ENCODE measurements around the gene ZC3H13.

DNA sequence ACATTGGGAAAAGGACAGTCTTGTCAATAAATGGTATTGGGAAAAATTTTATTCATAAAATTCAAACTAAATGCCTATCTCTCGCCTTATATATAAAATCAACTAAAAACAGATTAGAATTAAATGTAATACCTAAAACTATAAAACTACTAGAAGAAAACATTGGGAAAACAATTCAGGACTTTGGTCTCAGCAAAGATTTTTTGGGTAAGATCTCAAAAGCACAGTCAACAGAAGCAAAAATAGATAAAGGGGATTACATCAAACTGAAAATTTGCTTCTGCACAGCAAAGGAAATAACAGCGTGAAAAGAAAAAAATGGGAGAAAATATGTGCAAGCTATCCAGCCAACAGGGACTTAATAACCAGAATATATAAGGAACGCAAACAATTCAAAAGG lies 24.3 kb upstream of the ZC3H13 start:
- TF ChIP-seq POLR2A (IDR thresholded peaks at IDR 0.05) = no peak
- TF ChIP-seq, protein P1, sequence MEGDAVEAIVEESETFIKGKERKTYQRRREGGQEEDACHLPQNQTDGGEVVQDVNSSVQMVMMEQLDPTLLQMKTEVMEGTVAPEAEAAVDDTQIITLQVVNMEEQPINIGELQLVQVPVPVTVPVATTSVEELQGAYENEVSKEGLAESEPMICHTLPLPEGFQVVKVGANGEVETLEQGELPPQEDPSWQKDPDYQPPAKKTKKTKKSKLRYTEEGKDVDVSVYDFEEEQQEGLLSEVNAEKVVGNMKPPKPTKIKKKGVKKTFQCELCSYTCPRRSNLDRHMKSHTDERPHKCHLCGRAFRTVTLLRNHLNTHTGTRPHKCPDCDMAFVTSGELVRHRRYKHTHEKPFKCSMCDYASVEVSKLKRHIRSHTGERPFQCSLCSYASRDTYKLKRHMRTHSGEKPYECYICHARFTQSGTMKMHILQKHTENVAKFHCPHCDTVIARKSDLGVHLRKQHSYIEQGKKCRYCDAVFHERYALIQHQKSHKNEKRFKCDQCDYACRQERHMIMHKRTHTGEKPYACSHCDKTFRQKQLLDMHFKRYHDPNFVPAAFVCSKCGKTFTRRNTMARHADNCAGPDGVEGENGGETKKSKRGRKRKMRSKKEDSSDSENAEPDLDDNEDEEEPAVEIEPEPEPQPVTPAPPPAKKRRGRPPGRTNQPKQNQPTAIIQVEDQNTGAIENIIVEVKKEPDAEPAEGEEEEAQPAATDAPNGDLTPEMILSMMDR (IDR thresholded peaks at IDR 0.05) = no peak
- TF ChIP-seq POLR2AphosphoS5 (IDR thresholded peaks at IDR 0.05) = no peak
